ENCODE data around the gene CFAP43.

- TF ChIP-seq, protein P1, sequence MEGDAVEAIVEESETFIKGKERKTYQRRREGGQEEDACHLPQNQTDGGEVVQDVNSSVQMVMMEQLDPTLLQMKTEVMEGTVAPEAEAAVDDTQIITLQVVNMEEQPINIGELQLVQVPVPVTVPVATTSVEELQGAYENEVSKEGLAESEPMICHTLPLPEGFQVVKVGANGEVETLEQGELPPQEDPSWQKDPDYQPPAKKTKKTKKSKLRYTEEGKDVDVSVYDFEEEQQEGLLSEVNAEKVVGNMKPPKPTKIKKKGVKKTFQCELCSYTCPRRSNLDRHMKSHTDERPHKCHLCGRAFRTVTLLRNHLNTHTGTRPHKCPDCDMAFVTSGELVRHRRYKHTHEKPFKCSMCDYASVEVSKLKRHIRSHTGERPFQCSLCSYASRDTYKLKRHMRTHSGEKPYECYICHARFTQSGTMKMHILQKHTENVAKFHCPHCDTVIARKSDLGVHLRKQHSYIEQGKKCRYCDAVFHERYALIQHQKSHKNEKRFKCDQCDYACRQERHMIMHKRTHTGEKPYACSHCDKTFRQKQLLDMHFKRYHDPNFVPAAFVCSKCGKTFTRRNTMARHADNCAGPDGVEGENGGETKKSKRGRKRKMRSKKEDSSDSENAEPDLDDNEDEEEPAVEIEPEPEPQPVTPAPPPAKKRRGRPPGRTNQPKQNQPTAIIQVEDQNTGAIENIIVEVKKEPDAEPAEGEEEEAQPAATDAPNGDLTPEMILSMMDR (IDR thresholded peaks at IDR 0.05): no peak
- TF ChIP-seq POLR2AphosphoS5 (IDR thresholded peaks at IDR 0.05; ENCODE audit: insufficient read depth in 1 of 2, low read depth in 1 of 2): no peak
These were observed 20.9 kb upstream of the CFAP43 start for GRCh38 chr10:104253106-104253505.
